Activated T-cell treated with anti-CD3 and anti-CD28 coated beads, Interleukin-2, amount 50 U/mL, for 24 hours (primary cell): ENCODE measurements around the gene LETM1.

Experiments used
- DNase-seq: peaks from one replicate; pipeline ENCODE4 v3.0.0-alpha.2; 2020
- H3K27ac Mint-ChIP-seq: 2 replicates; pipeline ENCODE4 v1.8.0; 2020; ENCODE audit warnings: mild to moderate bottlenecking, mixed read lengths
- H3K27me3 Mint-ChIP-seq: 2 replicates; pipeline ENCODE4 v1.8.0; 2020; ENCODE audit warnings: mixed read lengths
- H3K36me3 Mint-ChIP-seq: 2 replicates; pipeline ENCODE4 v1.8.0; 2020; ENCODE audit warnings: low read depth, mixed read lengths
- H3K4me1 Mint-ChIP-seq: 2 replicates; pipeline ENCODE4 v1.8.0; 2020; ENCODE audit warnings: low read depth, mixed read lengths
- H3K4me3 Mint-ChIP-seq: 2 replicates; pipeline ENCODE4 v1.8.0; 2020; ENCODE audit warnings: mild to moderate bottlenecking, moderate library complexity, mixed read lengths
- H3K9me3 Mint-ChIP-seq: 2 replicates; pipeline ENCODE4 v1.8.0; 2020; ENCODE audit warnings: mixed read lengths

The LETM1 gene

DNA sequence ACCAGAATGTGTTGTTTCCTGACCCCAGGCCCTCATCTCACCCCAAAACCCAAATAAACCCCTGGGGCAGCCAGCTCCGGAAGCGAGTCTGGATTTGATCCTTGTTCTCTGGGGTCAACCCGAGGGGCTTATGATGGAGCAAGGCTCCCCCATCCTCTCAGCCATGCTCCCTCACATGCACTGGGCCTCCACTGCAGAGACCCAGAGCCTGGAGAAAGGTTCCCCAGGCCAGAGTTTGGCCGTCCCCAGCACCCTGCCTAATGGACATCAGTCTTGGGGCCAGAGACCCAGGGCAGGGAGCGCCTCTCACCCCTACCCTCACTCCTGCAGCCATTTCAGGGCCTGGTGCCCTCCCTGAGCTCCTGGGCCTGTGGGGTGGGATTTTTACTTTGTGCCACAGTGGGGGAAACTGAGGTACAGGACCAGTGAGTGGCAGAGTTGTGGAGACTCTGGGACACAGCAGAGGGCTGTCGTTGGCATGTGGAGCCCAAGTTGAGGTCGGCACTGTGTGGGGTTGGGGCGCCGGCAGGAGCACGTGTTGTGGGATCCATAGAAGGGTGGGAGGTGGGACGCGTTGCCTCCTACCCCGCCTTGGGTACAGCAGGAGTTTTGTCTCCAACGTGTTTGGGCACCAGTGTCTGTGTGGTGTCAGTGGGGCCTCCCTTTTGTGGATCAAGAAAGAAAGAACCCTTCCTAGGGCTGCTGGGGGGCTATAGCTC is 59.3 kb downstream of the LETM1 start:
- Mint-ChIP-seq H3K4me1 (no peaks in the 10 kb centered on the region), H3K27me3 (peaks cover 32% of the 10 kb centered on the region), H3K9me3 (no peaks in the 10 kb centered on the region), H3K36me3 (no peaks in the 10 kb centered on the region), H3K4me3 (no peak overlapping the region), H3K27ac (no peak overlapping the region)
- DNase-seq: no peak

DNA sequence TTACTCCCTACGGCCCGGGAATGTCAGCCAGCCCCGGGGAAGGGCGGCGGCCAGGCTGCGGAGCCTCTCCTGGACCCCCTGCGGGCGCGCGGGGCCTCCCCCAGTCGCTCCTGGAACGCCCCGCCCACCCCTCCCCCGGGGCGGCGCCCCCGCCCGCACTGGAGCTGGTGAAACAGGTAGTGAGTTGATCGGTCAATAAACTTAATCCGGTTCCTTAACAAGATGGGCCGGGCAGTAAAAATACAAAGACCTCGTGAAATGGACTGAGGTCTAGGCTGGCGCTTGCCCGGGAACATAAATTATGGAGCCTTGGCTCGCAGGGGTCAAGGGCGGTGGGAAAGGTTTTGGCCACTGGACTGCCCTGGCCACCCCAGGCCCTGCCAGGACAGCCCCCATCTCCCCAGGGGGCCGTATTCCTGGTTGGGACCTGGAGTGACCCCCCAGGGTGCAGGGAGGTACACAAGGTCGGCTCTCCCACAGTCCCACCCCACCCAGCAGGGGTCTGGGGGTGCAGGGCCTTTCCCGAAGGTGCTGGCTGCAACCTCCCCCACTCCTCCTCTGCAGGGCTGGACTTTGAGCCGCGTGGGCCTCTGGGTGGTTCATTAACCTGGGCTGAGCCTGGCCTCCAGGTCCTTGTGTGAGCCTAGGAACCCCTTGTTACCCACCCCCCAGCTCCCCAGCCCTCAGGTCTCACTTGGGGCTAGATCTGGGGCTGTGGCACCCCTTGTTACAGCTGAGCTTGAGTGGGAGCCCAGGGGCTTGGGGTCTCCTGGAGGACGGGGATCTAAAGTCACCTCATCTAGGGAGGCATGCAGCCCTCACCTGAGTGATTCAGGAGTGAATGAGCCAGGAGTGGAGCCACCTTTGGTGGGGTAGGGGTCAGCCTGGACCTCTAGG is 60.4 kb downstream of the LETM1 start:
- H3K9me3 Mint-ChIP-seq: no peaks in the 10 kb centered on the region
- no peaks in the 10 kb centered on the region for H3K36me3 Mint-ChIP-seq
- no peak for DNase-seq
- no peaks in the 10 kb centered on the region for H3K4me1 Mint-ChIP-seq
- H3K27ac Mint-ChIP-seq: no peak overlapping the region
- peaks cover 32% of the 10 kb centered on the region for H3K27me3 Mint-ChIP-seq
- no peak overlapping the region for H3K4me3 Mint-ChIP-seq

- no peak for DNase-seq
- Mint-ChIP-seq H3K9me3 (no peaks in the 10 kb centered on the region), H3K27ac (no peak overlapping the region), H3K36me3 (no peaks in the 10 kb centered on the region), H3K4me3 (no peak overlapping the region), H3K27me3 (peaks cover 28% of the 10 kb centered on the region), H3K4me1 (no peaks in the 10 kb centered on the region)
Measured at GRCh38 chr4:1794809-1795298, 61.1 kb downstream of the LETM1 start.

GRCh38 chr4:1793940-1794808 is 61.8 kb downstream of the LETM1 start:
- Mint-ChIP-seq H3K27ac (no peak overlapping the region), H3K9me3 (no peaks in the 10 kb centered on the region), H3K4me1 (no peaks in the 10 kb centered on the region), H3K27me3 (peaks cover 25% of the 10 kb centered on the region), H3K4me3 (no peak overlapping the region), H3K36me3 (no peaks in the 10 kb centered on the region)
- DNase-seq: peak; percentile 47

- no peak overlapping the region for H3K4me3 Mint-ChIP-seq
- DNase-seq: no peak
- no peak overlapping the region for H3K27ac Mint-ChIP-seq
- H3K4me1 Mint-ChIP-seq: no peaks in the 10 kb centered on the region
- H3K9me3 Mint-ChIP-seq: no peaks in the 10 kb centered on the region
- no peaks in the 10 kb centered on the region for H3K36me3 Mint-ChIP-seq
- H3K27me3 Mint-ChIP-seq: peaks cover 19% of the 10 kb centered on the region
Measured at GRCh38 chr4:1793496-1793840, 62.5 kb downstream of the LETM1 start.

GRCh38 chr4:1792832-1793495 is 63.0 kb downstream of the LETM1 start, which contains the start of gene FGFR3:
TSS of gene FGFR3 (plus strand) at chr4:1793293. CDS start at chr4:1793935, 642 bp downstream.
- Mint-ChIP-seq H3K27me3 (peaks cover 18% of the 10 kb centered on the region), H3K9me3 (no peaks in the 10 kb centered on the region), H3K4me1 (no peaks in the 10 kb centered on the region), H3K36me3 (no peaks in the 10 kb centered on the region), H3K4me3 (no peak within 1 kb of the TSS), H3K27ac (no peak within 1 kb of the TSS)
- peak; percentile 69 for DNase-seq

- Mint-ChIP-seq H3K36me3 (no peaks in the 10 kb centered on the region), H3K4me1 (no peaks in the 10 kb centered on the region), H3K9me3 (no peaks in the 10 kb centered on the region), H3K27me3 (peaks cover 18% of the 10 kb centered on the region), H3K27ac (no peak overlapping the region), H3K4me3 (no peak overlapping the region)
- no peak for DNase-seq
Measured at GRCh38 chr4:1792158-1792831, 63.7 kb downstream of the LETM1 start.

DNA sequence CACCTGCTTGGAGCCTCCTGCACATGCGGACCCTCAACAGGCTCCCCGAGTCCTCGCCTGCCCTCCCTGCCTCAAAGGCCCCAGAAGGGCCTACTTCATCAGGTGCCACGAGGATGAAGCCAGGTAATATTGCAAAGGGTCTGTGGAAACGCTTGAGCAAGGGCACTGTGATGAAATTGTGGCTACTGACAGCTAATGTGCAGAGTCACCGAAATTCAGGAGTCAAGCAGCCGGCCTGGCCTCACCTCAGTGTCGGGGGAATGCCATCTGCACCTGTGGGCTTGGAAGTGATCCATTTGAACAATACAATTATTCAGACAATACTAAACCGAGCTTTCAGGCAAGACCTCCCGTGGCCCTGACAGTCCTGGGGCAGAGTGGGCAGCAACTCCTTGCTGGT is 66.0 kb downstream of the LETM1 start:
- Mint-ChIP-seq H3K4me1 (no peaks in the 10 kb centered on the region), H3K9me3 (no peaks in the 10 kb centered on the region), H3K36me3 (no peaks in the 10 kb centered on the region), H3K27ac (no peak overlapping the region), H3K27me3 (peaks cover 2% of the 10 kb centered on the region), H3K4me3 (no peak overlapping the region)
- DNase-seq: no peak

- Mint-ChIP-seq H3K36me3 (no peaks in the 10 kb centered on the region), H3K9me3 (no peaks in the 10 kb centered on the region)
- DNase-seq: no peak
Measured at GRCh38 chr4:1789552-1789951, 66.4 kb downstream of the LETM1 start.

GRCh38 chr4:1788254-1788973 is 67.5 kb downstream of the LETM1 start:
- no peaks in the 10 kb centered on the region for H3K9me3 Mint-ChIP-seq
- H3K36me3 Mint-ChIP-seq: no peaks in the 10 kb centered on the region
- no peak overlapping the region for H3K4me3 Mint-ChIP-seq
- no peak overlapping the region for H3K27ac Mint-ChIP-seq
- H3K27me3 Mint-ChIP-seq: no peaks in the 10 kb centered on the region
- no peak for DNase-seq
- no peaks in the 10 kb centered on the region for H3K4me1 Mint-ChIP-seq

More at GRCh38 chr4:1789552-1789951, 66.4 kb downstream of the LETM1 start:
- H3K27me3 Mint-ChIP-seq: peaks cover 2% of the 10 kb centered on the region
- H3K27ac Mint-ChIP-seq: no peak overlapping the region
- no peaks in the 10 kb centered on the region for H3K4me1 Mint-ChIP-seq
- H3K4me3 Mint-ChIP-seq: no peak overlapping the region

DNA sequence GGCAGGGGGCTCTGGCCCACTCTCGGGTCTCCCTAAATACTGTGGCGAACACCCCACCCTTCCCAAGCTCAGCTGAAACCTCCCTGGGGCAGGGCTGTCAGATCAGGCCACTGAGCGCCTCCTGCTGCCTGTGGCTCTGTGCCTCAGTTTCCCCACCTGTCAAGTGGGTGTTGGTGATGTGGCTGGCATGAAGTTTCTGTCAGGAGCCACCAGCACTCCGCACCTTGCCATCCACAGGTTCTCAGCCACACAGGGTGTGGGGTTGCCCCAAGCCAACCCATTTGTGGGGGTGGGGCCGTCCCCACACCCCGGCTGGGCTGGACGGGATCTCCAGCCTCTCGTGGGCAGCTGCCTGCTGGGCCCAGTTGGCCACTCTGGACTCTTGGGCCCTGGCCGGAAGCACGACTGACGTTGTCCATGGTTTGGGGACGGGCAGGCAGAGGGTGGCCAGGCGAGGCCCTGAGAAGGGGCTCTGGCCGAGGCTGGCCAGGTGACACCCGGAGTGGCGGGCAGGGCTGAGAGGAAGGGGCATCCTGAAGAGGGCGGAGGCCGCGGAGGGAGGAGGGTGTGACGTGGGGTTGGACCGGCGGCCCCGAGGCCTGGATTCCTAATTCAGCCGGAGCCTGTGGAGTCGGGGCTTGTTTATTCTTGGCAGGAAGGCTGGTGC is 68.4 kb downstream of the LETM1 start:
- Mint-ChIP-seq H3K4me1 (no peaks in the 10 kb centered on the region), H3K9me3 (no peaks in the 10 kb centered on the region), H3K27me3 (no peaks in the 10 kb centered on the region), H3K4me3 (no peak overlapping the region), H3K27ac (no peak overlapping the region), H3K36me3 (no peaks in the 10 kb centered on the region)
- no peak for DNase-seq

- Mint-ChIP-seq H3K9me3 (no peaks in the 10 kb centered on the region), H3K4me1 (no peaks in the 10 kb centered on the region), H3K36me3 (no peaks in the 10 kb centered on the region), H3K4me3 (no peak overlapping the region), H3K27ac (no peak overlapping the region), H3K27me3 (no peaks in the 10 kb centered on the region)
- no peak for DNase-seq
Measured at GRCh38 chr4:1786544-1787362, 69.2 kb downstream of the LETM1 start.
